Parathyroid adenoma (tissue), 2 donors: Measurements from ENCODE around the gene STX18.

Source experiments
- H2AFZ ChIP-seq: fragments of 300-600 bp; sonication (generic); one replicate; pipeline ENCODE4 v1.7.0; 2017; ENCODE audit warnings: antibody characterized with exemption, mild to moderate bottlenecking
- H3K27ac ChIP-seq: fragments of 300-600 bp; sonication (generic); one replicate; pipeline ENCODE4 v1.7.0; 2017
- H3K27me3 ChIP-seq: fragments of 300-600 bp; sonication (generic); one replicate; pipeline ENCODE4 v1.7.0; 2017; ENCODE audit warnings: low read length; ENCODE audit not compliant: control insufficient read depth, insufficient read depth
- H3K36me3 ChIP-seq: fragments of 300-600 bp; sonication (generic); one replicate; pipeline ENCODE4 v1.7.0; 2017; ENCODE audit warnings: low read length; ENCODE audit not compliant: control insufficient read depth, insufficient read depth
- H3K4me1 ChIP-seq: fragments of 300-600 bp; sonication (generic); one replicate; pipeline ENCODE4 v1.7.0; 2017; ENCODE audit warnings: control low read depth
- H3K4me2 ChIP-seq: fragments of 300-600 bp; sonication (generic); one replicate; pipeline ENCODE4 v1.7.0; 2017; ENCODE audit warnings: low read length
- H3K4me3 ChIP-seq: fragments of 300-600 bp; sonication (generic); one replicate; pipeline ENCODE4 v1.7.0; 2017; ENCODE audit warnings: low read depth, low read length
- H3K79me2 ChIP-seq: fragments of 300-600 bp; sonication (generic); one replicate; pipeline ENCODE4 v1.7.0; 2017; ENCODE audit warnings: control low read depth
- H3K9ac ChIP-seq: fragments of 300-600 bp; sonication (generic); one replicate; pipeline ENCODE4 v1.7.0; 2017; ENCODE audit warnings: mild to moderate bottlenecking
- H3K9me3 ChIP-seq: fragments of 300-600 bp; sonication (generic); one replicate; pipeline ENCODE4 v1.7.0; 2017; ENCODE audit warnings: low read length; ENCODE audit not compliant: control insufficient read depth
- TF ChIP-seq, protein P1 (sequence below): fragments of 300-600 bp; sonication (generic); IDR thresholded peaks from one replicate; pipeline ENCODE4 v1.7.0; 2017; ENCODE audit warnings: antibody characterized with exemption, mild to moderate bottlenecking
- donor health status: primary hyperparathyroidism.

Gene STX18

GRCh38 chr4:4426511-4427120 lies 115.2 kb downstream of the STX18 start:
- H3K9ac ChIP-seq, result no peak overlapping the region
- no peaks in the 10 kb centered on the region for H3K27me3 ChIP-seq
- H2AFZ ChIP-seq, result no peak overlapping the region
- H3K4me1 ChIP-seq, result no peaks in the 10 kb centered on the region
- H3K79me2 ChIP-seq, result no peaks in the 10 kb centered on the region
- H3K36me3 ChIP-seq, result no peaks in the 10 kb centered on the region
- H3K4me2 ChIP-seq, result no peak overlapping the region
- TF ChIP-seq, protein P1, sequence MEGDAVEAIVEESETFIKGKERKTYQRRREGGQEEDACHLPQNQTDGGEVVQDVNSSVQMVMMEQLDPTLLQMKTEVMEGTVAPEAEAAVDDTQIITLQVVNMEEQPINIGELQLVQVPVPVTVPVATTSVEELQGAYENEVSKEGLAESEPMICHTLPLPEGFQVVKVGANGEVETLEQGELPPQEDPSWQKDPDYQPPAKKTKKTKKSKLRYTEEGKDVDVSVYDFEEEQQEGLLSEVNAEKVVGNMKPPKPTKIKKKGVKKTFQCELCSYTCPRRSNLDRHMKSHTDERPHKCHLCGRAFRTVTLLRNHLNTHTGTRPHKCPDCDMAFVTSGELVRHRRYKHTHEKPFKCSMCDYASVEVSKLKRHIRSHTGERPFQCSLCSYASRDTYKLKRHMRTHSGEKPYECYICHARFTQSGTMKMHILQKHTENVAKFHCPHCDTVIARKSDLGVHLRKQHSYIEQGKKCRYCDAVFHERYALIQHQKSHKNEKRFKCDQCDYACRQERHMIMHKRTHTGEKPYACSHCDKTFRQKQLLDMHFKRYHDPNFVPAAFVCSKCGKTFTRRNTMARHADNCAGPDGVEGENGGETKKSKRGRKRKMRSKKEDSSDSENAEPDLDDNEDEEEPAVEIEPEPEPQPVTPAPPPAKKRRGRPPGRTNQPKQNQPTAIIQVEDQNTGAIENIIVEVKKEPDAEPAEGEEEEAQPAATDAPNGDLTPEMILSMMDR, result no peak
- no peak overlapping the region for H3K4me3 ChIP-seq
- H3K9me3 ChIP-seq, result no peaks in the 10 kb centered on the region
- no peak overlapping the region for H3K27ac ChIP-seq

GRCh38 chr4:4425696-4426095 lies 116.2 kb downstream of the STX18 start:
- Histone ChIP-seq H3K9me3 (no peaks in the 10 kb centered on the region), H3K36me3 (no peaks in the 10 kb centered on the region), H3K4me2 (no peak overlapping the region), H3K27me3 (no peaks in the 10 kb centered on the region), H3K9ac (no peak overlapping the region), H3K27ac (no peak overlapping the region), H3K4me1 (no peaks in the 10 kb centered on the region), H3K4me3 (no peak overlapping the region), H2AFZ (no peak overlapping the region), H3K79me2 (no peaks in the 10 kb centered on the region)
- TF ChIP-seq, protein P1, result no peak

GRCh38 chr4:4425119-4425690 lies 116.6 kb downstream of the STX18 start:
- Histone ChIP-seq H3K36me3 (no peaks in the 10 kb centered on the region), H3K4me1 (no peaks in the 10 kb centered on the region), H3K4me2 (no peak overlapping the region), H3K9me3 (no peaks in the 10 kb centered on the region), H2AFZ (no peak overlapping the region), H3K27ac (no peak overlapping the region), H3K27me3 (no peaks in the 10 kb centered on the region), H3K4me3 (no peak overlapping the region), H3K9ac (no peak overlapping the region), H3K79me2 (no peaks in the 10 kb centered on the region)
- TF ChIP-seq, protein P1, result no peak

- Histone ChIP-seq H3K27me3 (no peaks in the 10 kb centered on the region), H3K27ac (no peak overlapping the region), H3K79me2 (no peaks in the 10 kb centered on the region), H3K4me1 (no peaks in the 10 kb centered on the region), H3K9ac (no peak overlapping the region), H2AFZ (no peak overlapping the region), H3K4me2 (no peak overlapping the region), H3K4me3 (no peak overlapping the region), H3K9me3 (no peaks in the 10 kb centered on the region), H3K36me3 (no peaks in the 10 kb centered on the region)
- TF ChIP-seq, protein P1, result no peak
Measured at GRCh38 chr4:4424499-4425115, 117.2 kb downstream of the STX18 start.
